ENCODE measurements around the gene DOCK2.
A peak's percentile ranks its signal among the peaks of the same experiment; 100 is the strongest.

DOCK2 gene

GRCh38 chr5:169908864-169909263 lies 271.8 kb downstream of the DOCK2 start:
- H3K27ac ChIP-seq, result no peak overlapping the region
- TF ChIP-seq CTCF (conservative IDR thresholded peaks at IDR 0.05), result no peak

GRCh38 chr5:169909945-169910344 lies 272.9 kb downstream of the DOCK2 start:
- H3K27ac ChIP-seq, result no peak overlapping the region
- TF ChIP-seq CTCF (conservative IDR thresholded peaks at IDR 0.05), result no peak

GRCh38 chr5:169910393-169910792 lies 273.3 kb downstream of the DOCK2 start:
- no peak overlapping the region for H3K27ac ChIP-seq
- TF ChIP-seq CTCF (conservative IDR thresholded peaks at IDR 0.05), result no peak

- peak; percentile 58 for TF ChIP-seq CTCF (conservative IDR thresholded peaks at IDR 0.05)
- peak overlapping the region; percentile 19; the same call in 1 of the 2 replicates for H3K27ac ChIP-seq
These were observed 274.6 kb downstream of the DOCK2 start for GRCh38 chr5:169911448-169912212.

GRCh38 chr5:169913479-169913878 lies 276.4 kb downstream of the DOCK2 start:
- no peak overlapping the region for H3K27ac ChIP-seq

GRCh38 chr5:169914766-169915165 lies 277.7 kb downstream of the DOCK2 start:
- no peak overlapping the region for H3K27ac ChIP-seq
- TF ChIP-seq CTCF (conservative IDR thresholded peaks at IDR 0.05), result no peak

More at GRCh38 chr5:169913479-169913878, 276.4 kb downstream of the DOCK2 start:
- no peak for TF ChIP-seq CTCF (conservative IDR thresholded peaks at IDR 0.05)

GRCh38 chr5:169917500-169917899 lies 280.4 kb downstream of the DOCK2 start:
- no peak for TF ChIP-seq CTCF (conservative IDR thresholded peaks at IDR 0.05)
- no peak overlapping the region for H3K27ac ChIP-seq
